IPS-NIHi11 (cell line): Measurements from ENCODE around the gene PHOX2A.

Experiments used
- DNase-seq: peaks from one replicate; pipeline ENCODE4 v3.0.0; 2012; ENCODE audit warnings: mixed read lengths, low spot score

The PHOX2A gene

GRCh38 chr11:72233773-72234513 lies 10.0 kb downstream of the PHOX2A start:
- no peak for DNase-seq

- no peak for DNase-seq
These were observed 10.8 kb downstream of the PHOX2A start for GRCh38 chr11:72233056-72233772.

GRCh38 chr11:72232260-72233055 lies 11.5 kb downstream of the PHOX2A start:
- no peak for DNase-seq

- no peak for DNase-seq
These were observed 12.3 kb downstream of the PHOX2A start for GRCh38 chr11:72231396-72232259.

GRCh38 chr11:72230764-72231365 lies 13.1 kb downstream of the PHOX2A start:
- no peak for DNase-seq

GRCh38 chr11:72229925-72230763 lies 13.8 kb downstream of the PHOX2A start:
- DNase-seq: no peak

GRCh38 chr11:72229336-72229924 lies 14.5 kb downstream of the PHOX2A start:
- DNase-seq: no peak

GRCh38 chr11:72228844-72229231 lies 15.1 kb downstream of the PHOX2A start:
- DNase-seq: no peak

- no peak for DNase-seq
These were observed 15.6 kb downstream of the PHOX2A start for GRCh38 chr11:72228229-72228843.

GRCh38 chr11:72227316-72228228 lies 16.4 kb downstream of the PHOX2A start:
- DNase-seq: no peak

- no peak for DNase-seq
These were observed 17.3 kb downstream of the PHOX2A start for GRCh38 chr11:72226701-72227100.

- DNase-seq: no peak
These were observed 18.5 kb downstream of the PHOX2A start for GRCh38 chr11:72225411-72225951.

GRCh38 chr11:72224564-72225410 lies 19.2 kb downstream of the PHOX2A start, which contains the start of gene INPPL1:
TSS of gene INPPL1 (plus strand) at chr11:72224767. CDS start at chr11:72224985, 218 bp downstream.
- peak; percentile 70 for DNase-seq

GRCh38 chr11:72223615-72224563 lies 20.1 kb downstream of the PHOX2A start:
- no peak for DNase-seq

GRCh38 chr11:72222907-72223614 lies 20.9 kb downstream of the PHOX2A start:
- peak; percentile 89 for DNase-seq
